GM12878 (cell line): Measurements from ENCODE around the gene WAS. TPM values are rescaled to one million over a fixed set of nuclear protein-coding genes. Genes with fewer than 3 reads are reported as not detected.

Source experiments
- ATAC-seq: fragments of 200-7000 bp; cut with Tn5 transposase; 3 replicates; pipeline ENCODE4 v1.9.1; 2020; ENCODE audit warnings: mild to moderate bottlenecking, moderate library complexity
- BruUV-seq: library from RNA; stranded (reverse); fragments of 400-500 nt; replicated peaks from 2 replicates; lab custom pipeline; 2021; lab: Mats Ljungman, UMichigan
- CTCF ChIA-PET: fragments of 300-600 bp; sonication (Branson Sonifier 250); formaldehyde crosslinking; extraction: SDS; loops from one replicate; lab custom pipeline; 2021; ENCODE audit warnings: inconsistent platforms; lab: Yijun Ruan, JAX
- POLR2A ChIA-PET: fragments of 350-600 bp; formaldehyde crosslinking; extraction: SDS; loops from one replicate; lab custom pipeline; 2021; ENCODE audit warnings: inconsistent platforms; lab: Charles Lee
- RAD21 ChIA-PET: fragments of 300-600 bp; sonication (Branson Sonifier 250); formaldehyde crosslinking; loops from one replicate; lab custom pipeline; 2023; ENCODE audit warnings: antibody characterized with exemption; ENCODE audit not compliant: unreplicated experiment; lab: Charles Lee
- SMC1A ChIA-PET: fragments of 300-600 bp; sonication (Branson Sonifier 250); formaldehyde crosslinking; loops from one replicate; lab custom pipeline; 2023; ENCODE audit not compliant: unreplicated experiment, uncharacterized antibody; lab: Charles Lee
- DNase-seq: peaks from one replicate; pipeline ENCODE4 v3.0.0-alpha.2; 2011; ENCODE audit warnings: low read depth, low spot score
- FAIRE-seq: peaks from 3 replicates; lab custom pipeline; 2011; peaks lifted over from hg19 to GRCh38; lab: Jason Lieb, UNC
- H2AFZ ChIP-seq: 2 replicates; pipeline ENCODE4 v1.6.0; 2011; ENCODE audit warnings: low read depth, low read length, control low read depth; ENCODE audit not compliant: control insufficient read depth
- H3K27ac ChIP-seq: 2 replicates; pipeline ENCODE4 v1.5.1; 2011; ENCODE audit warnings: control low read depth; ENCODE audit not compliant: control insufficient read depth, insufficient read depth
- H3K27me3 ChIP-seq, 2 experiments: replicated peaks in 1 of 2; 2 replicates each; pipeline versions ENCODE4 v1.6.0 to v1.6.1; 2011; ENCODE audit warnings: low read length in 1 of 2; ENCODE audit not compliant: control insufficient read depth in 2 of 2, insufficient read depth in 2 of 2
- H3K36me3 ChIP-seq, 2 experiments: 2 replicates each; pipeline ENCODE4 v1.5.1; 2011; ENCODE audit warnings: low read length in 1 of 2; ENCODE audit not compliant: control insufficient read depth in 2 of 2, insufficient read depth in 2 of 2
- H3K4me1 ChIP-seq: 2 replicates; pipeline ENCODE4 v1.6.1; 2011; ENCODE audit warnings: mild to moderate bottlenecking, low read length, moderate library complexity, mixed read lengths; ENCODE audit not compliant: control insufficient read depth, insufficient read depth
- H3K4me2 ChIP-seq: 2 replicates; pipeline ENCODE4 v1.6.0; 2011; ENCODE audit warnings: control low read depth; ENCODE audit not compliant: control insufficient read depth, insufficient read depth
- H3K4me3 ChIP-seq: fragments of 200-600 bp; sonication (generic); 2 replicates; pipeline ENCODE4 v1.5.1; 2016
- H3K79me2 ChIP-seq: 2 replicates; pipeline ENCODE4 v1.6.0; 2011; ENCODE audit warnings: low read length; ENCODE audit not compliant: control insufficient read depth, insufficient read depth
- H3K9ac ChIP-seq: 2 replicates; pipeline ENCODE4 v1.8.0; 2011; ENCODE audit warnings: low read length, control low read depth, mixed read lengths; ENCODE audit not compliant: control insufficient read depth, insufficient read depth
- H3K9me3 ChIP-seq: replicated peaks from 3 replicates; pipeline ENCODE4 v1.5.1; 2011; ENCODE audit warnings: mild to moderate bottlenecking, low read length; ENCODE audit not compliant: control insufficient read depth, insufficient read depth
- H4K20me1 ChIP-seq: 2 replicates; pipeline ENCODE4 v1.6.0; 2011; ENCODE audit not compliant: control insufficient read depth, insufficient read depth
- BRCA1 ChIP-seq: IDR thresholded peaks from 2 replicates; pipeline ENCODE4 v1.6.1; 2011; ENCODE audit warnings: low read depth, low read length, improper control_type of control experiment
- CEBPB ChIP-seq, 2 experiments: fragments of 150-350 bp in 1 of 2; IDR thresholded peaks; 2 replicates each; pipeline ENCODE4 v1.6.1; 2012 to 2014; ENCODE audit warnings: low read depth in 2 of 2, low read length in 2 of 2, borderline replicate concordance in 1 of 2, inconsistent platforms in 1 of 2
- CHD4 ChIP-seq: fragments of 200-600 bp; sonication (generic); IDR thresholded peaks from 2 replicates; pipeline ENCODE4 v1.6.1; 2016; ENCODE audit warnings: mild to moderate bottlenecking
- ESRRA ChIP-seq: IDR thresholded peaks from 2 replicates; pipeline ENCODE4 v1.6.1; 2012; ENCODE audit warnings: mild to moderate bottlenecking, low read length, improper control_type of control experiment
- IKZF1 ChIP-seq: fragments of 450-650 bp; conservative IDR thresholded peaks from 2 replicates; pipeline ENCODE4 v1.6.1; 2017; ENCODE audit warnings: antibody characterized with exemption, mild to moderate bottlenecking
- IKZF2 ChIP-seq, 2 experiments: fragments of 450-650 bp; IDR thresholded peaks; 2 replicates each; pipeline ENCODE4 v1.6.1; 2017; ENCODE audit warnings: mild to moderate bottlenecking in 2 of 2, moderate library complexity in 2 of 2
- KAT2A ChIP-seq: conservative IDR thresholded peaks from 2 replicates; pipeline ENCODE4 v1.6.1; 2011; ENCODE audit warnings: low read depth, low read length; ENCODE audit not compliant: control insufficient read depth
- KDM1A ChIP-seq: fragments of 200-600 bp; sonication (generic); IDR thresholded peaks from 2 replicates; pipeline ENCODE4 v1.6.1; 2016; ENCODE audit warnings: borderline replicate concordance
- MTA2 ChIP-seq: fragments of 450-650 bp; IDR thresholded peaks from 2 replicates; pipeline ENCODE4 v1.6.1; 2016; ENCODE audit warnings: low read depth, mild to moderate bottlenecking, moderate library complexity
- MTA3 ChIP-seq: IDR thresholded peaks from 2 replicates; pipeline ENCODE4 v1.6.1; 2012; ENCODE audit warnings: low read length, inconsistent platforms, borderline replicate concordance
- PAX8 ChIP-seq: fragments of 450-650 bp; IDR thresholded peaks from 2 replicates; pipeline ENCODE4 v1.6.1; 2017; ENCODE audit warnings: mild to moderate bottlenecking, moderate library complexity
- TARDBP ChIP-seq: IDR thresholded peaks from 2 replicates; pipeline ENCODE4 v1.6.1; 2016; ENCODE audit warnings: borderline replicate concordance
- TBL1XR1 ChIP-seq: IDR thresholded peaks from 2 replicates; pipeline ENCODE4 v1.6.1; 2012; ENCODE audit warnings: low read depth, low read length, improper control_type of control experiment
- WGBS: methylation state at CpG from one replicate; pipeline ENCODE4 v1.1.6; 2016; ENCODE audit warnings: low lambda C conversion rate; ENCODE audit not compliant: insufficient replicate concordance, insufficient coverage; ENCODE audit errors: missing lambda C conversion rate; 5-methylcytosine and 5-hydroxymethylcytosine counted together
- in situ Hi-C: fragments of 300-500 bp; cut with MboI; formaldehyde crosslinking; loops from 9 replicates; pipeline ENCODE4 v1.14.3; 2018; ENCODE audit warnings: mixed read lengths
- intact Hi-C: fragments of 100-400 bp; cut with micrococcal nuclease; formaldehyde crosslinking; loops from one replicate; pipeline ENCODE4 v1.14.2; 2022; ENCODE audit not compliant: unreplicated experiment
- polyA plus RNA-seq, 11 experiments: library from polyadenylated mRNA; depleted of rRNA in 4 of 11; unstranded in 6 of 11; stranded (reverse) in 5 of 11; fragments of >200 nt; fragmentation: Nextera tagmentation in 4 of 11; fragmentation: Illumina TruSeq in 1 of 11; extraction: Ambion mirVana in 4 of 11; extraction: Trizol in 1 of 11; gene quantifications; 1 replicate in 1 of 11; 2 replicates in 10 of 11; pipeline versions ENCODE4 v1.2.1 to v1.2.3, GENCODE V29; 2011 to 2016; ENCODE audit warnings: inconsistent platforms in 2 of 11, missing spikeins in 2 of 11, low read depth in 1 of 11
- total RNA-seq, 4 experiments: library from RNA; depleted of rRNA in 3 of 4; stranded (reverse); fragments of >200 nt in 3 of 4; fragmentation: Illumina TruSeq in 1 of 4; extraction: Trizol in 1 of 4; gene quantifications; 2 replicates each; pipeline versions ENCODE4 v1.2.1 to v1.2.3, GENCODE V29; 2013 to 2021
- TF ChIP-seq, protein P1 (sequence below): fragments of 450-650 bp; IDR thresholded peaks from 2 replicates; pipeline ENCODE4 v1.6.1; 2014; ENCODE audit warnings: mild to moderate bottlenecking
- TF ChIP-seq, protein P2 (sequence below): fragments of 450-650 bp; IDR thresholded peaks from 2 replicates; pipeline ENCODE4 v1.6.1; 2017; ENCODE audit warnings: low read depth, mild to moderate bottlenecking, moderate library complexity

Gene WAS
- total and polyA plus RNA-seq, 10 of the 15 experiments (the other 5 are each of a cell fraction or from before 2014, with no cell fraction given), result 1.6 to 84.7 (median 23.0) TPM

DNA sequence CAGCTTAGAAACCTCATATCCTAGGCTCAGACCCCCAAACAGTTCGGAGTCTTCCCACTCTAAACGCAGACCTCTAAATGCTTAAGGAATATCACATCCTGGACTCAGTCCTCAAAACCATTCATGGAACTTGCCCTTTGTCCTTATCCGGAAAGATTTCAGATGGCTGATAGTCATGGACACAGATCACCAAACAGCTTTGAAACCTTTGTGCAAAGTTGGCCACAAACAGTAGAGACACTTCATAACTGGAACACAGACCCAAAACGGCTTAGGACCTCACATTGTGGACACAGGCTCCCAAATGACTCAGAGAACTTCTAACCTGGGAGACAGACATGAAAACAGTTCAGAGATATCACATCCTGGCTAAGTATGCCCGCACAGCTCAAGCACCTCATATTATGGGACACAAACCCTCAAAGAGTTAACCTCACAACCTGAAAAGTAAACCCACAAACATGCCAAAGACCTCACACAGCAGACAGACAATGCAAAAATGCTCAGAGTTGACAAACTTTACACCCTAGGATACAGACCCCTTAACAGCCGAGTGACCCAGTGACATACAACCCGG lies 28.4 kb downstream of the WAS start:
- Histone ChIP-seq H3K27ac (no peak overlapping the region), H2AFZ (no peak overlapping the region), H3K27me3 (no peaks in the 10 kb centered on the region), H3K4me2 (no peak overlapping the region), H3K79me2 (no peaks in the 10 kb centered on the region), H4K20me1 (no peaks in the 10 kb centered on the region), H3K4me1 (no peaks in the 10 kb centered on the region), H3K4me3 (no peak overlapping the region), H3K9me3 (no peaks in the 10 kb centered on the region; the same call in 2 of the 3 replicates), H3K9ac (no peak overlapping the region), H3K36me3 (peaks cover 0 to 2% of the 10 kb centered on the region in 2 experiments; a peak in 3 of 4 replicates)
- WGBS, result 58% methylated on average over 7 of the region's 7 CpGs
- ChIA-PET POLR2A (interaction anchor here (0.8 kb wide), 1 partner anchor 16 kb away, joined by 3 read pairs; no protein-coding TSS in a partner anchor), SMC1A (interaction anchor here (0.6 kb wide), 1 partner anchor 135 kb away, joined by 4 read pairs; no protein-coding TSS in a partner anchor), RAD21 (no interaction called here), CTCF (no interaction called here)
- no peak for TF ChIP-seq IKZF1
- no peak for TF ChIP-seq IKZF2 (IDR thresholded peaks at IDR 0.05)
- TF ChIP-seq, protein P1, sequence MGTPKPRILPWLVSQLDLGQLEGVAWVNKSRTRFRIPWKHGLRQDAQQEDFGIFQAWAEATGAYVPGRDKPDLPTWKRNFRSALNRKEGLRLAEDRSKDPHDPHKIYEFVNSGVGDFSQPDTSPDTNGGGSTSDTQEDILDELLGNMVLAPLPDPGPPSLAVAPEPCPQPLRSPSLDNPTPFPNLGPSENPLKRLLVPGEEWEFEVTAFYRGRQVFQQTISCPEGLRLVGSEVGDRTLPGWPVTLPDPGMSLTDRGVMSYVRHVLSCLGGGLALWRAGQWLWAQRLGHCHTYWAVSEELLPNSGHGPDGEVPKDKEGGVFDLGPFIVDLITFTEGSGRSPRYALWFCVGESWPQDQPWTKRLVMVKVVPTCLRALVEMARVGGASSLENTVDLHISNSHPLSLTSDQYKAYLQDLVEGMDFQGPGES, result no peak
- no peak for TF ChIP-seq TBL1XR1
- no peak for TF ChIP-seq CHD4
- no peak for TF ChIP-seq KAT2A
- no peak for FAIRE-seq
- BruUV-seq, result no TSS peak
- no peak for DNase-seq
- intact Hi-C loops, result no loop called here
- in situ Hi-C loops, result no loop called here
- no peak for ATAC-seq

DNA sequence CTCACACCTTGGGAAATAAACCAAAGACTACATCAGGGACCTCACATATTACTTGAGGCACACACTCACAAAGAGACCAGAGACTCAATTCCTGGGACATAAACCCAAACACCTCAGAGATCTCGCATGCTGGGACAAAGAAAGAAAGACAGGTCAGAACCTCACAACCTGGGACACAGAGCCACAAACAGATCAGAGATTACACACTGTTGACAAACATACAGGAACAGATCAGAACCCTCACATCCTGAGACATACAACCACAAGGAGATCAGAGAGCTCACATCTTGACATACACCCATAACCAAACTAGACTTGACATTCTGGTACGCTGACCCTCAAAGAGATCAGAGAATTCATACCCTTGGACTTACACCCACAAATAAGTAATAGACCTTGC lies 30.2 kb downstream of the WAS start:
- Histone ChIP-seq H3K4me1 (no peaks in the 10 kb centered on the region), H3K27ac (no peak overlapping the region), H3K9me3 (no peaks in the 10 kb centered on the region; the same call in 2 of the 3 replicates), H4K20me1 (no peaks in the 10 kb centered on the region), H2AFZ (no peak overlapping the region), H3K27me3 (no peaks in the 10 kb centered on the region), H3K79me2 (no peaks in the 10 kb centered on the region), H3K4me3 (no peak overlapping the region), H3K4me2 (no peak overlapping the region), H3K36me3 (no peaks in the 10 kb centered on the region), H3K9ac (no peak overlapping the region)
- in situ Hi-C loops, result no loop called here
- DNase-seq (no peak), ATAC-seq (no peak), FAIRE-seq (no peak)
- 38% methylated on average over 2 of the region's 2 CpGs for WGBS
- ChIA-PET CTCF (no interaction called here), POLR2A (no interaction called here), SMC1A (no interaction called here), RAD21 (no interaction called here)
- intact Hi-C loops, result no loop called here
- BruUV-seq, result no TSS peak
- TF ChIP-seq MTA2 (no peak), KDM1A (no peak), TARDBP (no peak), PAX8 (no peak), ESRRA (no peak), MTA3 (no peak), CEBPB (IDR thresholded peaks at IDR 0.05; ENCODE audit: borderline replicate concordance in 1 of 2, low read depth in 2 of 2, low read length in 2 of 2) (no peak), BRCA1 (no peak)
- TF ChIP-seq, protein P2, sequence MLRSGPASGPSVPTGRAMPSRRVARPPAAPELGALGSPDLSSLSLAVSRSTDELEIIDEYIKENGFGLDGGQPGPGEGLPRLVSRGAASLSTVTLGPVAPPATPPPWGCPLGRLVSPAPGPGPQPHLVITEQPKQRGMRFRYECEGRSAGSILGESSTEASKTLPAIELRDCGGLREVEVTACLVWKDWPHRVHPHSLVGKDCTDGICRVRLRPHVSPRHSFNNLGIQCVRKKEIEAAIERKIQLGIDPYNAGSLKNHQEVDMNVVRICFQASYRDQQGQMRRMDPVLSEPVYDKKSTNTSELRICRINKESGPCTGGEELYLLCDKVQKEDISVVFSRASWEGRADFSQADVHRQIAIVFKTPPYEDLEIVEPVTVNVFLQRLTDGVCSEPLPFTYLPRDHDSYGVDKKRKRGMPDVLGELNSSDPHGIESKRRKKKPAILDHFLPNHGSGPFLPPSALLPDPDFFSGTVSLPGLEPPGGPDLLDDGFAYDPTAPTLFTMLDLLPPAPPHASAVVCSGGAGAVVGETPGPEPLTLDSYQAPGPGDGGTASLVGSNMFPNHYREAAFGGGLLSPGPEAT, result no peak
